C4-2B (cell line): Measurements from ENCODE around the gene FTSJ1.

Source experiments
- ZFX ChIP-seq: fragments of 450-650 bp; IDR thresholded peaks from 2 replicates; pipeline ENCODE4 v1.6.1; 2017
- TF ChIP-seq, protein P1 (sequence below): fragments of 450-650 bp; conservative IDR thresholded peaks from 2 replicates; pipeline ENCODE4 v1.5.1; 2017; ENCODE audit warnings: mild to moderate bottlenecking

DNA sequence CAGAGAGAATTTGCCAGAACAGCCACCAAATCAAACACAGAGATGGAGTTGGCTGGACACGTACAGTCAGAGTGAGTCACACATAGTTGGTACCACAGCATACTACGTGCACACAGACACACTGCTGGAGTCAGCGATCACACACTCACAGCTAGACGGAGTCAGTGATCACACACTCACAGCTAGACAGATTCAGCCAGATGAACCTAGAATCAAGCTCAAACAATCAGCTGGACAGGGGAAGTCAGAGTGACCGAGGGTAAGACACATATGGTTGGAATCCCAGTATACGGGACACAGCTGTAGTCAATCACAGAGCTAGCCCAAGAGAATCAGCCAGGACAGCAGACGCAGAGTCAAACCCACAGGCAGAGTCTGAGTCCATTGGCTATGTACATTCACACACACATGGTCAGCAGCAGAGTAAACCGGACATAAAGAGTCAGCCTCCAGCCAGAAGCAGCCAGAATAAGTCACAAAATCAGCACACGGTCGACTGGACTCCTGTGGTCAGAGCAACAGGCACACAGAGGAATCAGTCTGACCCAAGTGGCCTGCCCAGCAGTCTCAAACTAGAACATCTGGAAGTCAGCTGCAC lies 10.6 kb upstream of the FTSJ1 start:
- TF ChIP-seq, protein P1, sequence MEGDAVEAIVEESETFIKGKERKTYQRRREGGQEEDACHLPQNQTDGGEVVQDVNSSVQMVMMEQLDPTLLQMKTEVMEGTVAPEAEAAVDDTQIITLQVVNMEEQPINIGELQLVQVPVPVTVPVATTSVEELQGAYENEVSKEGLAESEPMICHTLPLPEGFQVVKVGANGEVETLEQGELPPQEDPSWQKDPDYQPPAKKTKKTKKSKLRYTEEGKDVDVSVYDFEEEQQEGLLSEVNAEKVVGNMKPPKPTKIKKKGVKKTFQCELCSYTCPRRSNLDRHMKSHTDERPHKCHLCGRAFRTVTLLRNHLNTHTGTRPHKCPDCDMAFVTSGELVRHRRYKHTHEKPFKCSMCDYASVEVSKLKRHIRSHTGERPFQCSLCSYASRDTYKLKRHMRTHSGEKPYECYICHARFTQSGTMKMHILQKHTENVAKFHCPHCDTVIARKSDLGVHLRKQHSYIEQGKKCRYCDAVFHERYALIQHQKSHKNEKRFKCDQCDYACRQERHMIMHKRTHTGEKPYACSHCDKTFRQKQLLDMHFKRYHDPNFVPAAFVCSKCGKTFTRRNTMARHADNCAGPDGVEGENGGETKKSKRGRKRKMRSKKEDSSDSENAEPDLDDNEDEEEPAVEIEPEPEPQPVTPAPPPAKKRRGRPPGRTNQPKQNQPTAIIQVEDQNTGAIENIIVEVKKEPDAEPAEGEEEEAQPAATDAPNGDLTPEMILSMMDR, result no peak
- TF ChIP-seq ZFX, result no peak
